GM23338 (cell line): Measurements from ENCODE around the gene RWDD2A.

Experiments used
- CREB1 ChIP-seq: fragments of 250-450 bp; sonication (Bioruptor Pico); IDR thresholded peaks from 2 replicates; pipeline ENCODE4 v1.5.0; 2020; ENCODE audit warnings: low read depth, mild to moderate bottlenecking, moderate library complexity
- EZH2 ChIP-seq: fragments of 200-600 bp; sonication (generic); IDR thresholded peaks from one replicate; pipeline ENCODE4 v1.8.0; 2017; ENCODE audit warnings: antibody characterized with exemption, mild to moderate bottlenecking, low read depth; ENCODE audit not compliant: unreplicated experiment
- EZH2phosphoT487 ChIP-seq: fragments of 200-600 bp; sonication (generic); IDR thresholded peaks from one replicate; pipeline ENCODE4 v1.8.1; 2018; ENCODE audit warnings: antibody characterized with exemption; ENCODE audit not compliant: unreplicated experiment
- NANOG ChIP-seq: IDR thresholded peaks from 2 replicates; pipeline ENCODE4 v1.6.1; 2016; ENCODE audit warnings: antibody characterized with exemption, borderline replicate concordance
- POLR2AphosphoS5 ChIP-seq: IDR thresholded peaks from 2 replicates; pipeline ENCODE4 v1.6.1; 2016; ENCODE audit warnings: antibody characterized with exemption, low read depth
- REST ChIP-seq: IDR thresholded peaks from one replicate; pipeline ENCODE4 v1.6.1; 2018; ENCODE audit warnings: antibody characterized with exemption; ENCODE audit not compliant: unreplicated experiment
- ZNF114 ChIP-seq: fragments of 250-450 bp; sonication (Bioruptor Pico); IDR thresholded peaks from 2 replicates; pipeline ENCODE4 v1.5.0; 2020; ENCODE audit warnings: mild to moderate bottlenecking, moderate library complexity
- ZNF331 ChIP-seq: fragments of 250-450 bp; sonication (Bioruptor Pico); IDR thresholded peaks from 2 replicates; pipeline ENCODE4 v1.5.0; 2020; ENCODE audit warnings: low read depth, mild to moderate bottlenecking, moderate library complexity
- ZNF462 ChIP-seq: fragments of 250-450 bp; sonication (Bioruptor Pico); IDR thresholded peaks from 2 replicates; pipeline ENCODE4 v1.5.0; 2020; ENCODE audit warnings: mild to moderate bottlenecking, moderate library complexity
- TF ChIP-seq, protein P1 (sequence below), 2 experiments: fragments of 200-600 bp in 1 of 2; sonication (generic) in 1 of 2; conservative IDR thresholded peaks; 2 replicates each; pipeline versions ENCODE4 v1.5.1 to v1.6.1; 2016 to 2017; ENCODE audit warnings: antibody characterized with exemption in 2 of 2, low read depth in 2 of 2, mild to moderate bottlenecking in 2 of 2, moderate library complexity in 1 of 2

GRCh38 chr6:83193747-83194566 lies 800 bp downstream of the RWDD2A start:
- TF ChIP-seq, protein P1, sequence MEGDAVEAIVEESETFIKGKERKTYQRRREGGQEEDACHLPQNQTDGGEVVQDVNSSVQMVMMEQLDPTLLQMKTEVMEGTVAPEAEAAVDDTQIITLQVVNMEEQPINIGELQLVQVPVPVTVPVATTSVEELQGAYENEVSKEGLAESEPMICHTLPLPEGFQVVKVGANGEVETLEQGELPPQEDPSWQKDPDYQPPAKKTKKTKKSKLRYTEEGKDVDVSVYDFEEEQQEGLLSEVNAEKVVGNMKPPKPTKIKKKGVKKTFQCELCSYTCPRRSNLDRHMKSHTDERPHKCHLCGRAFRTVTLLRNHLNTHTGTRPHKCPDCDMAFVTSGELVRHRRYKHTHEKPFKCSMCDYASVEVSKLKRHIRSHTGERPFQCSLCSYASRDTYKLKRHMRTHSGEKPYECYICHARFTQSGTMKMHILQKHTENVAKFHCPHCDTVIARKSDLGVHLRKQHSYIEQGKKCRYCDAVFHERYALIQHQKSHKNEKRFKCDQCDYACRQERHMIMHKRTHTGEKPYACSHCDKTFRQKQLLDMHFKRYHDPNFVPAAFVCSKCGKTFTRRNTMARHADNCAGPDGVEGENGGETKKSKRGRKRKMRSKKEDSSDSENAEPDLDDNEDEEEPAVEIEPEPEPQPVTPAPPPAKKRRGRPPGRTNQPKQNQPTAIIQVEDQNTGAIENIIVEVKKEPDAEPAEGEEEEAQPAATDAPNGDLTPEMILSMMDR (conservative IDR thresholded peaks at IDR 0.05; ENCODE audit: low read depth in 2 of 2) = no peak
- no peak for TF ChIP-seq EZH2
- TF ChIP-seq POLR2AphosphoS5 = no peak
- TF ChIP-seq CREB1 (CRISPR knock-in tag) = no peak
- no peak for TF ChIP-seq ZNF114 (CRISPR knock-in tag)
- no peak for TF ChIP-seq REST
- TF ChIP-seq EZH2phosphoT487 = no peak
- no peak for TF ChIP-seq ZNF462 (CRISPR knock-in tag)
- TF ChIP-seq ZNF331 (CRISPR knock-in tag) = no peak
- no peak for TF ChIP-seq NANOG
